Adrenal gland (tissue), 5 donors: ENCODE data around the gene BATF3.

Experiments used
- POLR2A ChIP-seq, 2 donors: fragments of 450-650 bp; IDR thresholded peaks; one replicate each; pipeline ENCODE4 v1.6.1; 2017; ENCODE audit warnings: antibody characterized with exemption in 2 of 2, mild to moderate bottlenecking in 2 of 2, moderate library complexity in 1 of 2
- TF ChIP-seq, protein P1 (sequence below), 6 experiments: fragments of 450-650 bp in 4 of 6; fragments of 200-600 bp in 2 of 6; sonication (generic) in 1 of 6; IDR thresholded peaks; 1 replicate in 5 of 6; 2 replicates in 1 of 6; pipeline versions ENCODE4 v1.5.1 to v1.8.0; 2016 to 2021; ENCODE audit warnings: antibody characterized with exemption in 6 of 6, mild to moderate bottlenecking in 2 of 6, moderate library complexity in 1 of 6
- donor health status: DM: no; HTN: no; CAD: no.

DNA sequence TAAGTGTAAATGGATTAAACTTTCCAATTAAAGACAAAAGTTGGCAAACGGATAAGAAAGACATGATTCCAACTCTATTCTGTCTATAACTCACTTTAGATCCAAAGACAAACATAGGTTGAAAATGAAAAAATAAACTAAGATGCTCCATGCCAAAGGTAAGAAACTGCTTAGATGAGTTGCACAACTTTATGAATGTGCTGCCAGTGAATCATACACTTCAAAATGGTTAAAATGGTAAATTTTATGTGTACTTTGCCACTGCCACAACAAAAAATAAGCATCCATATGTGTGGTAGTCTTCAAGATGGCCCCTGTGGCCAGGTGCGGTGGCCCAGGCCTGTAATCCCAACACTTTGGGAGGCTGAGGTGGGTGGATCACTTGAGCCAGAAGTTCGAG lies 46.9 kb upstream of the BATF3 start:
- TF ChIP-seq, protein P1, sequence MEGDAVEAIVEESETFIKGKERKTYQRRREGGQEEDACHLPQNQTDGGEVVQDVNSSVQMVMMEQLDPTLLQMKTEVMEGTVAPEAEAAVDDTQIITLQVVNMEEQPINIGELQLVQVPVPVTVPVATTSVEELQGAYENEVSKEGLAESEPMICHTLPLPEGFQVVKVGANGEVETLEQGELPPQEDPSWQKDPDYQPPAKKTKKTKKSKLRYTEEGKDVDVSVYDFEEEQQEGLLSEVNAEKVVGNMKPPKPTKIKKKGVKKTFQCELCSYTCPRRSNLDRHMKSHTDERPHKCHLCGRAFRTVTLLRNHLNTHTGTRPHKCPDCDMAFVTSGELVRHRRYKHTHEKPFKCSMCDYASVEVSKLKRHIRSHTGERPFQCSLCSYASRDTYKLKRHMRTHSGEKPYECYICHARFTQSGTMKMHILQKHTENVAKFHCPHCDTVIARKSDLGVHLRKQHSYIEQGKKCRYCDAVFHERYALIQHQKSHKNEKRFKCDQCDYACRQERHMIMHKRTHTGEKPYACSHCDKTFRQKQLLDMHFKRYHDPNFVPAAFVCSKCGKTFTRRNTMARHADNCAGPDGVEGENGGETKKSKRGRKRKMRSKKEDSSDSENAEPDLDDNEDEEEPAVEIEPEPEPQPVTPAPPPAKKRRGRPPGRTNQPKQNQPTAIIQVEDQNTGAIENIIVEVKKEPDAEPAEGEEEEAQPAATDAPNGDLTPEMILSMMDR (IDR thresholded peaks at IDR 0.05): no peak
- TF ChIP-seq POLR2A (IDR thresholded peaks at IDR 0.05): no peak
